A673 (cell line): ENCODE data around the gene OLFM3.

Experiments
- EZH2 ChIP-seq: fragments of 200-600 bp; sonication (generic); IDR thresholded peaks from 2 replicates; pipeline ENCODE4 v1.6.1; 2017; ENCODE audit warnings: borderline replicate concordance, low read depth, mild to moderate bottlenecking, mixed read lengths, antibody characterized with exemption, low read length; ENCODE audit not compliant: poor library complexity, severe bottlenecking
- TF ChIP-seq, protein P1 (sequence below): fragments of 300-800, 200-600 bp; sonication (generic); conservative IDR thresholded peaks from 2 replicates; pipeline ENCODE4 v1.5.1; 2017; ENCODE audit warnings: low read depth, mild to moderate bottlenecking, antibody characterized with exemption, low read length, moderate library complexity, mixed read lengths

DNA sequence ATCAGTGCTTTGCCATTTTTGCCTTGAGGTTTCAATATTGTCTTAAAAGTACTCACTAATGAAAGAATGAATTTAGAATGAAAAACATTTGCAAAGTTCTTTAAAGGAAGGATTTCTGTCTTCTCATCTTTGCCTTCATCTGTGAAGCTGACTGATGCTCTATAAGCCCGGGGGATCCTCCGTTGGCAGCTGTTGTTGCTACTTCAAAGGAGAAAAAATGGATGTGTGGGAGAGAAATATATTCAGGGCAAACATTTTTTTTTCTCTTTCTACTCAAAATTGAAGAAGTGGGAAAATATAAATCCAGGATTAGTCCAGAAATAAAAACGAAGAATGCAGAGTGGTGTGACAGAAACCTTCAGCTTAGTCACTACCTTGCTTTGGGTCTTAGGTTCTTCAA is 142.5 kb downstream of the OLFM3 start:
- TF ChIP-seq EZH2 = no peak
- TF ChIP-seq, protein P1, sequence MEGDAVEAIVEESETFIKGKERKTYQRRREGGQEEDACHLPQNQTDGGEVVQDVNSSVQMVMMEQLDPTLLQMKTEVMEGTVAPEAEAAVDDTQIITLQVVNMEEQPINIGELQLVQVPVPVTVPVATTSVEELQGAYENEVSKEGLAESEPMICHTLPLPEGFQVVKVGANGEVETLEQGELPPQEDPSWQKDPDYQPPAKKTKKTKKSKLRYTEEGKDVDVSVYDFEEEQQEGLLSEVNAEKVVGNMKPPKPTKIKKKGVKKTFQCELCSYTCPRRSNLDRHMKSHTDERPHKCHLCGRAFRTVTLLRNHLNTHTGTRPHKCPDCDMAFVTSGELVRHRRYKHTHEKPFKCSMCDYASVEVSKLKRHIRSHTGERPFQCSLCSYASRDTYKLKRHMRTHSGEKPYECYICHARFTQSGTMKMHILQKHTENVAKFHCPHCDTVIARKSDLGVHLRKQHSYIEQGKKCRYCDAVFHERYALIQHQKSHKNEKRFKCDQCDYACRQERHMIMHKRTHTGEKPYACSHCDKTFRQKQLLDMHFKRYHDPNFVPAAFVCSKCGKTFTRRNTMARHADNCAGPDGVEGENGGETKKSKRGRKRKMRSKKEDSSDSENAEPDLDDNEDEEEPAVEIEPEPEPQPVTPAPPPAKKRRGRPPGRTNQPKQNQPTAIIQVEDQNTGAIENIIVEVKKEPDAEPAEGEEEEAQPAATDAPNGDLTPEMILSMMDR = no peak
